CD4-positive, alpha-beta T cell treated with Interleukin-2 at 100 ng/mL for 4 hours (primary cell): Measurements from ENCODE around the gene KIF16B.
A peak's percentile ranks its signal among the peaks of the same experiment; 100 is the strongest.
"Not testable (repeated sequence)": the region's sequence is repeated elsewhere in the genome, so short reads cannot be mapped to it uniquely, and the experiment has no call there.

ENCODE experiments used
- DNase-seq: peaks from one replicate; pipeline ENCODE4 v3.0.0-alpha.2; 2020; ENCODE audit warnings: low spot score

KIF16B gene

GRCh38 chr20:16595376-16595775 lies 22.1 kb upstream of the KIF16B start:
- DNase-seq = no peak

GRCh38 chr20:16590041-16590633 lies 16.9 kb upstream of the KIF16B start:
- no peak for DNase-seq

- DNase-seq = no peak
Observed at GRCh38 chr20:16589623-16590022, 16.4 kb upstream of the KIF16B start.

- DNase-seq = no peak
Observed at GRCh38 chr20:16588241-16588640, 15.0 kb upstream of the KIF16B start.

- no peak for DNase-seq
Observed at GRCh38 chr20:16587066-16587465, 13.8 kb upstream of the KIF16B start.

GRCh38 chr20:16583474-16583873 lies 10.2 kb upstream of the KIF16B start:
- no peak for DNase-seq

GRCh38 chr20:16581241-16581640 lies 8.0 kb upstream of the KIF16B start:
- no peak for DNase-seq

GRCh38 chr20:16580620-16581019 lies 7.4 kb upstream of the KIF16B start:
- no peak for DNase-seq

- no peak for DNase-seq
Observed at GRCh38 chr20:16580147-16580546, 6.9 kb upstream of the KIF16B start.

GRCh38 chr20:16576219-16576618 lies 3.0 kb upstream of the KIF16B start:
- no peak for DNase-seq

GRCh38 chr20:16575390-16576140 lies 2.3 kb upstream of the KIF16B start:
- no peak for DNase-seq

- peak; percentile 84 for DNase-seq
Observed at GRCh38 chr20:16574656-16575355, 1.6 kb upstream of the KIF16B start.

- DNase-seq = no peak
Observed at GRCh38 chr20:16571333-16571732, 1.9 kb downstream of the KIF16B start.

- DNase-seq = no peak
Observed at GRCh38 chr20:16569246-16570153, 3.7 kb downstream of the KIF16B start.

GRCh38 chr20:16566080-16566479 lies 7.2 kb downstream of the KIF16B start:
- DNase-seq = no peak

- not testable (repeated sequence) for DNase-seq
Observed at GRCh38 chr20:16564079-16564478, 9.2 kb downstream of the KIF16B start.

- no peak for DNase-seq
Observed at GRCh38 chr20:16563066-16563806, 10.0 kb downstream of the KIF16B start.

GRCh38 chr20:16562259-16562658 lies 11.0 kb downstream of the KIF16B start:
- no peak for DNase-seq

GRCh38 chr20:16560661-16561060 lies 12.6 kb downstream of the KIF16B start:
- DNase-seq = no peak

- DNase-seq = no peak
Observed at GRCh38 chr20:16560216-16560615, 13.0 kb downstream of the KIF16B start.

GRCh38 chr20:16556301-16556700 lies 16.9 kb downstream of the KIF16B start:
- DNase-seq = no peak
